ENCODE measurements around the gene NOC4L.

Gene NOC4L

GRCh38 chr12:132170094-132170636 is 25.9 kb downstream of the NOC4L start:
- DNase-seq: peak; percentile 83

- DNase-seq: no peak
Measured at GRCh38 chr12:132170637-132171292, 26.5 kb downstream of the NOC4L start.

- no peak for DNase-seq
Measured at GRCh38 chr12:132171293-132171967, 27.2 kb downstream of the NOC4L start.

- no peak for DNase-seq
Measured at GRCh38 chr12:132171968-132172521, 27.8 kb downstream of the NOC4L start.

- no peak for DNase-seq
Measured at GRCh38 chr12:132172619-132173018, 28.4 kb downstream of the NOC4L start.

GRCh38 chr12:132173135-132174014 is 29.1 kb downstream of the NOC4L start:
- no peak for DNase-seq

- DNase-seq: no peak
Measured at GRCh38 chr12:132174015-132174838, 30.0 kb downstream of the NOC4L start.

GRCh38 chr12:132174839-132175490 is 30.7 kb downstream of the NOC4L start:
- DNase-seq: no peak

GRCh38 chr12:132175496-132176384 is 31.5 kb downstream of the NOC4L start:
- DNase-seq: no peak

GRCh38 chr12:132176385-132176919 is 32.2 kb downstream of the NOC4L start:
- no peak for DNase-seq

- no peak for DNase-seq
Measured at GRCh38 chr12:132176920-132177551, 32.8 kb downstream of the NOC4L start.

- no peak for DNase-seq
Measured at GRCh38 chr12:132178316-132178715, 34.1 kb downstream of the NOC4L start.

GRCh38 chr12:132178801-132179401 is 34.6 kb downstream of the NOC4L start:
- no peak for DNase-seq

- DNase-seq: no peak
Measured at GRCh38 chr12:132179431-132180362, 35.4 kb downstream of the NOC4L start.

GRCh38 chr12:132180648-132181546 is 36.6 kb downstream of the NOC4L start:
- no peak for DNase-seq

GRCh38 chr12:132181570-132182200 is 37.4 kb downstream of the NOC4L start:
- no peak for DNase-seq
